Keratinocyte (primary cell): ENCODE results near the gene ACADL. TPM values are rescaled to one million over a fixed set of nuclear protein-coding genes. Genes with fewer than 3 reads are reported as not detected.

ENCODE experiments used
- DNase-seq: peaks from one replicate; pipeline ENCODE4 v3.0.0-alpha.2; 2011; ENCODE audit warnings: low read depth, missing footprints, low spot score
- FAIRE-seq: peaks from 2 replicates; lab custom pipeline; 2011; peaks lifted over from hg19 to GRCh38; lab: Jason Lieb, UNC
- H2AFZ ChIP-seq: 2 replicates; pipeline ENCODE4 v1.6.0; 2012; ENCODE audit warnings: low read length, control low read depth, inconsistent platforms; ENCODE audit not compliant: control insufficient read depth
- H3K27ac ChIP-seq: 2 replicates; pipeline ENCODE4 v1.5.1; 2011; ENCODE audit warnings: low read length; ENCODE audit not compliant: control insufficient read depth, insufficient read depth
- H3K27me3 ChIP-seq: 3 replicates; pipeline ENCODE4 v1.6.0; 2011; ENCODE audit warnings: low read length; ENCODE audit not compliant: control insufficient read depth, insufficient read depth; ENCODE audit errors: extremely low read depth
- H3K36me3 ChIP-seq, 2 experiments: 2 replicates in 1 of 2; 3 replicates in 1 of 2; pipeline ENCODE4 v1.5.1; 2011; ENCODE audit warnings: low read length in 2 of 2, mild to moderate bottlenecking in 1 of 2; ENCODE audit not compliant: control insufficient read depth in 2 of 2, insufficient read depth in 2 of 2; ENCODE audit errors: extremely low read depth in 1 of 2
- H3K4me1 ChIP-seq: 3 replicates; pipeline ENCODE4 v1.5.1; 2011; ENCODE audit warnings: low read length; ENCODE audit not compliant: control insufficient read depth, insufficient read depth; ENCODE audit errors: extremely low read depth
- H3K4me2 ChIP-seq: 3 replicates; pipeline ENCODE4 v1.6.0; 2011; ENCODE audit warnings: low read depth, low read length; ENCODE audit not compliant: control insufficient read depth, insufficient read depth; ENCODE audit errors: extremely low read depth
- H3K4me3 ChIP-seq, 3 experiments: fragments of 200-600 bp in 1 of 3; sonication (generic) in 1 of 3; 2 replicates in 2 of 3; 3 replicates in 1 of 3; pipeline ENCODE4 v1.5.1; 2011 to 2016; ENCODE audit warnings: low read length in 3 of 3, mild to moderate bottlenecking in 3 of 3, control low read depth in 2 of 3, inconsistent platforms in 1 of 3, low read depth in 1 of 3, mixed read lengths in 1 of 3, mixed run types in 1 of 3, moderate library complexity in 1 of 3; ENCODE audit not compliant: control insufficient read depth in 2 of 3, insufficient read depth in 2 of 3; ENCODE audit errors: extremely low read depth in 1 of 3
- H3K79me2 ChIP-seq: 2 replicates; pipeline ENCODE4 v1.6.0; 2012; ENCODE audit warnings: low read length; ENCODE audit not compliant: control insufficient read depth, insufficient read depth
- H3K9ac ChIP-seq: 3 replicates; pipeline ENCODE4 v1.6.0; 2011; ENCODE audit warnings: low read length; ENCODE audit not compliant: control insufficient read depth, insufficient read depth; ENCODE audit errors: extremely low read depth
- H3K9me1 ChIP-seq: 3 replicates; pipeline ENCODE4 v1.6.0; 2011; ENCODE audit warnings: low read length; ENCODE audit not compliant: control insufficient read depth, insufficient read depth; ENCODE audit errors: extremely low read depth
- H3K9me3 ChIP-seq: 2 replicates; pipeline ENCODE4 v1.5.1; 2012; ENCODE audit warnings: low read depth, low read length; ENCODE audit not compliant: control insufficient read depth
- H4K20me1 ChIP-seq: 3 replicates; pipeline ENCODE4 v1.6.0; 2011; ENCODE audit warnings: low read length; ENCODE audit not compliant: control insufficient read depth, insufficient read depth; ENCODE audit errors: extremely low read depth
- CTCF ChIP-seq, 3 experiments: IDR thresholded peaks in 1 of 3; conservative IDR thresholded peaks in 1 of 3; optimal IDR thresholded peaks in 1 of 3; 2 replicates in 2 of 3; 3 replicates in 1 of 3; pipeline versions ENCODE3 to v1.5.1; 2011; ENCODE audit warnings: low read length in 3 of 3, mild to moderate bottlenecking in 3 of 3, moderate library complexity in 2 of 3, control low read depth in 1 of 3, inconsistent platforms in 1 of 3; ENCODE audit not compliant: insufficient read depth in 2 of 3; ENCODE audit errors: extremely low read depth in 1 of 3
- EZH2 ChIP-seq: IDR thresholded peaks from one replicate; pipeline ENCODE4 v1.6.1; 2012; ENCODE audit warnings: inconsistent platforms, mild to moderate bottlenecking, low read length, moderate library complexity
- dilution Hi-C: fragments of 300-500 bp; cut with MboI; formaldehyde crosslinking; loops from one replicate; pipeline ENCODE4 v1.7.0; 2020; ENCODE audit warnings: low sequenced_read_pairs; ENCODE audit not compliant: extremely low pct_ligation_motif_present
- polyA plus RNA-seq, 5 experiments: library from polyadenylated mRNA; depleted of rRNA in 3 of 5; stranded (reverse) in 3 of 5; stranded (forward) in 1 of 5; unstranded in 1 of 5; fragments of >200 nt; gene quantifications; 1 replicate in 1 of 5; 2 replicates in 3 of 5; 3 replicates in 1 of 5; pipeline versions ENCODE4 v1.2.1 to v1.2.3, GENCODE V29; 2011 to 2012; ENCODE audit warnings: missing spikeins in 2 of 5, low read depth in 1 of 5, low replicate concordance in 1 of 5

Gene ACADL
- polyA plus RNA-seq, 1 donor (not counting 4 experiments of a cell fraction or from before 2014, with no cell fraction given) = 0.10 TPM

GRCh38 chr2:210170446-210171303 is 54.6 kb downstream of the ACADL start:
- peak; percentile 81 for FAIRE-seq
- no peaks in the 10 kb centered on the region for H4K20me1 ChIP-seq
- H3K4me1 ChIP-seq = peaks cover 12% of the 10 kb centered on the region
- no peaks in the 10 kb centered on the region for H3K27me3 ChIP-seq
- H3K9me1 ChIP-seq = no peaks in the 10 kb centered on the region
- dilution Hi-C loops = no loop called here
- peaks cover 10% of the 10 kb centered on the region for H3K79me2 ChIP-seq
- H3K27ac ChIP-seq = peak overlapping the region; percentile 95
- peak overlapping the region; percentile 92 for H3K4me2 ChIP-seq
- H3K9me3 ChIP-seq = no peaks in the 10 kb centered on the region
- H3K4me3 ChIP-seq = peak overlapping the region; percentile 72 to 92 (median 80)
- TF ChIP-seq CTCF (optimal IDR thresholded peaks at IDR 0.05 in 1 of 3, IDR thresholded peaks at IDR 0.05 in 1 of 3, conservative IDR thresholded peaks at IDR 0.05 in 1 of 3; ENCODE audit: extremely low read depth in 1 of 3, insufficient read depth in 2 of 3, low read length in 3 of 3) (no peak), EZH2 (no peak)
- peak overlapping the region; percentile 96 for H3K9ac ChIP-seq
- no peaks in the 10 kb centered on the region for H3K36me3 ChIP-seq
- H2AFZ ChIP-seq = peak overlapping the region; percentile 90
- peak; percentile 73 for DNase-seq

GRCh38 chr2:210170196-210170445 is 55.1 kb downstream of the ACADL start:
- H3K79me2 ChIP-seq = peaks cover 11% of the 10 kb centered on the region
- dilution Hi-C loops = no loop called here
- no peaks in the 10 kb centered on the region for H3K36me3 ChIP-seq
- H3K27ac ChIP-seq = peak overlapping the region; percentile 95
- H3K4me3 ChIP-seq = peak overlapping the region; percentile 72 to 92 (median 80)
- DNase-seq (no peak), FAIRE-seq (no peak)
- no peaks in the 10 kb centered on the region for H3K27me3 ChIP-seq
- no peaks in the 10 kb centered on the region for H3K9me1 ChIP-seq
- H4K20me1 ChIP-seq = no peaks in the 10 kb centered on the region
- peak overlapping the region; percentile 90 for H2AFZ ChIP-seq
- no peak for TF ChIP-seq CTCF (optimal IDR thresholded peaks at IDR 0.05 in 1 of 3, IDR thresholded peaks at IDR 0.05 in 1 of 3, conservative IDR thresholded peaks at IDR 0.05 in 1 of 3; ENCODE audit: extremely low read depth in 1 of 3, insufficient read depth in 2 of 3, low read length in 3 of 3)
- peaks cover 12% of the 10 kb centered on the region for H3K4me1 ChIP-seq
- H3K4me2 ChIP-seq = peak overlapping the region; percentile 92
- H3K9me3 ChIP-seq = no peaks in the 10 kb centered on the region
- H3K9ac ChIP-seq = peak overlapping the region; percentile 96
